IMR-90 (cell line): ENCODE measurements around the gene HCFC1.

ENCODE experiments used
- BHLHE40 ChIP-seq: fragments of 150-350 bp; IDR thresholded peaks from 2 replicates; pipeline ENCODE4 v1.6.1; 2016; ENCODE audit warnings: mild to moderate bottlenecking, low read depth, low read length
- CEBPB ChIP-seq: IDR thresholded peaks from 2 replicates; pipeline ENCODE4 v1.6.1; 2012; ENCODE audit warnings: low read depth, low read length, improper control_type of control experiment
- CHD1 ChIP-seq: IDR thresholded peaks from 2 replicates; pipeline ENCODE4 v1.6.1; 2012; ENCODE audit warnings: low read depth, low read length, improper control_type of control experiment
- CTCF ChIP-seq: conservative IDR thresholded peaks from 2 replicates; pipeline ENCODE4 v1.5.1; 2012; ENCODE audit warnings: mild to moderate bottlenecking, low read depth, low read length, improper control_type of control experiment
- FOS ChIP-seq: fragments of 150-350 bp; IDR thresholded peaks from 2 replicates; pipeline ENCODE4 v1.6.1; 2016; ENCODE audit warnings: low read depth, low read length
- MAZ ChIP-seq: IDR thresholded peaks from 2 replicates; pipeline ENCODE4 v1.6.1; 2012; ENCODE audit warnings: low read depth, mild to moderate bottlenecking, low read length, improper control_type of control experiment, moderate library complexity, borderline replicate concordance
- NFE2L2 ChIP-seq: fragments of 150-350 bp; IDR thresholded peaks from 2 replicates; pipeline ENCODE4 v1.6.1; 2016; ENCODE audit warnings: low read depth, mild to moderate bottlenecking, low read length
- POLR2A ChIP-seq: IDR thresholded peaks from 2 replicates; pipeline ENCODE4 v1.6.1; 2012; ENCODE audit warnings: mild to moderate bottlenecking, low read depth, low read length
- RAD21 ChIP-seq: IDR thresholded peaks from 2 replicates; pipeline ENCODE4 v1.6.1; 2012; ENCODE audit warnings: low read length, improper control_type of control experiment
- RCOR1 ChIP-seq: IDR thresholded peaks from 2 replicates; pipeline ENCODE4 v1.6.1; 2012; ENCODE audit warnings: mild to moderate bottlenecking, low read length, improper control_type of control experiment; ENCODE audit not compliant: insufficient replicate concordance
- RFX5 ChIP-seq: IDR thresholded peaks from 2 replicates; pipeline ENCODE4 v1.8.0; 2012; ENCODE audit warnings: low read depth, mild to moderate bottlenecking, low read length, moderate library complexity
- SMC3 ChIP-seq: fragments of 150-350 bp; IDR thresholded peaks from 2 replicates; pipeline ENCODE4 v1.6.1; 2016; ENCODE audit warnings: low read depth, mild to moderate bottlenecking, antibody characterized with exemption, low read length, moderate library complexity
- USF2 ChIP-seq: fragments of 150-350 bp; IDR thresholded peaks from 2 replicates; pipeline ENCODE4 v1.6.1; 2017; ENCODE audit warnings: mild to moderate bottlenecking, antibody characterized with exemption, low read length, low read depth
- TF ChIP-seq, protein P1 (sequence below): fragments of 150-350 bp; IDR thresholded peaks from 2 replicates; pipeline ENCODE4 v1.6.1; 2016; ENCODE audit warnings: low read depth, mild to moderate bottlenecking, low read length, moderate library complexity, borderline replicate concordance

DNA sequence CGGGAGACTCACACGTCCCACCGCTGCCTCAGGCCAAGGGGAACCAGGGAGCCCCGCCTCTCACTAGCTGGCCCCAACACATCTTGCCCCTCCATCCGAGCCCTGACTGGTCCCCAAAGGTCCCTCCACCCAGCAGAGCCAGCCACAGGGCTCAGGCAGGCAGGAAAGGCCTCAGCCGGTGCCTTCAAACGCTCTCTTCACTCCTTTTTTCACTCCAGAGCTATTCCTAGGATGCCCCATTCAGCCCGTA lies 44.0 kb downstream of the HCFC1 start:
- TF ChIP-seq RAD21 (no peak), CTCF (no peak), POLR2A (no peak), BHLHE40 (no peak), USF2 (no peak), CEBPB (no peak), RFX5 (no peak), RCOR1 (no peak), SMC3 (no peak), MAZ (no peak), NFE2L2 (no peak), CHD1 (no peak), FOS (no peak)
- TF ChIP-seq, protein P1, sequence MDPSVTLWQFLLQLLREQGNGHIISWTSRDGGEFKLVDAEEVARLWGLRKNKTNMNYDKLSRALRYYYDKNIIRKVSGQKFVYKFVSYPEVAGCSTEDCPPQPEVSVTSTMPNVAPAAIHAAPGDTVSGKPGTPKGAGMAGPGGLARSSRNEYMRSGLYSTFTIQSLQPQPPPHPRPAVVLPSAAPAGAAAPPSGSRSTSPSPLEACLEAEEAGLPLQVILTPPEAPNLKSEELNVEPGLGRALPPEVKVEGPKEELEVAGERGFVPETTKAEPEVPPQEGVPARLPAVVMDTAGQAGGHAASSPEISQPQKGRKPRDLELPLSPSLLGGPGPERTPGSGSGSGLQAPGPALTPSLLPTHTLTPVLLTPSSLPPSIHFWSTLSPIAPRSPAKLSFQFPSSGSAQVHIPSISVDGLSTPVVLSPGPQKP, result no peak
